Progenitor cell of endocrine pancreas (in vitro differentiated cells): ENCODE results near the gene NRXN3. TPM values are rescaled to one million over a fixed set of nuclear protein-coding genes. Genes with fewer than 3 reads are reported as not detected.

Experiments
- DNase-seq: peaks from one replicate; pipeline ENCODE4 v3.0.0; 2021; ENCODE audit warnings: low spot score; ENCODE audit not compliant: unreplicated experiment
- H3K27ac Mint-ChIP-seq: 2 replicates; pipeline ENCODE4 v1.8.0; 2021; ENCODE audit warnings: mild to moderate bottlenecking, moderate library complexity, mixed read lengths
- H3K27me3 Mint-ChIP-seq: 2 replicates; pipeline ENCODE4 v1.8.0; 2021; ENCODE audit warnings: mixed read lengths
- H3K36me3 Mint-ChIP-seq: 2 replicates; pipeline ENCODE4 v1.8.0; 2022; ENCODE audit warnings: mixed read lengths; ENCODE audit not compliant: insufficient read depth
- H3K4me1 Mint-ChIP-seq: 2 replicates; pipeline ENCODE4 v1.8.0; 2021; ENCODE audit warnings: low read depth, mixed read lengths
- H3K4me3 Mint-ChIP-seq: 2 replicates; pipeline ENCODE4 v1.8.0; 2021; ENCODE audit warnings: low read depth, mild to moderate bottlenecking, moderate library complexity, mixed read lengths
- H3K9me3 Mint-ChIP-seq: 2 replicates; pipeline ENCODE4 v1.8.0; 2021; ENCODE audit warnings: low read depth, mixed read lengths
- total RNA-seq: library from RNA; stranded (reverse); gene quantifications from 2 replicates; pipeline ENCODE4 v1.2.1, GENCODE V29; 2021
- TF ChIP-seq, protein P1 (sequence below): fragments of 200-600 bp; sonication (generic); IDR thresholded peaks from one replicate; pipeline ENCODE4 v1.5.0; 2021; ENCODE audit warnings: antibody characterized with exemption, mild to moderate bottlenecking; ENCODE audit not compliant: unreplicated experiment

The NRXN3 gene
- total RNA-seq, 1 donor from 2014 or later: 22.1 TPM

DNA sequence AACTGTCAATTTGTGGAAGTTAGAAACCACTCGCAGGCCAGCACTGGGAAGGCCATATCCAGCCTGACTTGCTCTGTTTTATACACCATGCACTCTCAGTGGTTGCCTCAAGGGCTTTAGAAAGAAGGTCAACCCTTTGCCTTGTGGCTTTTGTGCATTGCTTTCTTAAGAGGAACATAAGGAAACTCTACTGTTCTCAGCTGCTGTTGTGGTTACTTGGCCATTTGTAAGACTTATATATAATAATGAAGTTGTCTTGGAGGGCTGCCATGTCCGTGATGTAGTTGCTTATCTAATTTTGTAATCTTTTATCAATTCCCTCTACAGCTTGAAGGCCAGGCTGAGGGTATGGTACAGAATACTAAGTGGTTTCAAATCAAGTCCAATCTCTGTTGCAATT lies 1403.3 kb downstream of the NRXN3 start:
- H3K36me3 Mint-ChIP-seq: no peaks in the 10 kb centered on the region
- no peak overlapping the region for H3K4me3 Mint-ChIP-seq
- no peaks in the 10 kb centered on the region for H3K27me3 Mint-ChIP-seq
- H3K9me3 Mint-ChIP-seq: no peaks in the 10 kb centered on the region
- TF ChIP-seq, protein P1, sequence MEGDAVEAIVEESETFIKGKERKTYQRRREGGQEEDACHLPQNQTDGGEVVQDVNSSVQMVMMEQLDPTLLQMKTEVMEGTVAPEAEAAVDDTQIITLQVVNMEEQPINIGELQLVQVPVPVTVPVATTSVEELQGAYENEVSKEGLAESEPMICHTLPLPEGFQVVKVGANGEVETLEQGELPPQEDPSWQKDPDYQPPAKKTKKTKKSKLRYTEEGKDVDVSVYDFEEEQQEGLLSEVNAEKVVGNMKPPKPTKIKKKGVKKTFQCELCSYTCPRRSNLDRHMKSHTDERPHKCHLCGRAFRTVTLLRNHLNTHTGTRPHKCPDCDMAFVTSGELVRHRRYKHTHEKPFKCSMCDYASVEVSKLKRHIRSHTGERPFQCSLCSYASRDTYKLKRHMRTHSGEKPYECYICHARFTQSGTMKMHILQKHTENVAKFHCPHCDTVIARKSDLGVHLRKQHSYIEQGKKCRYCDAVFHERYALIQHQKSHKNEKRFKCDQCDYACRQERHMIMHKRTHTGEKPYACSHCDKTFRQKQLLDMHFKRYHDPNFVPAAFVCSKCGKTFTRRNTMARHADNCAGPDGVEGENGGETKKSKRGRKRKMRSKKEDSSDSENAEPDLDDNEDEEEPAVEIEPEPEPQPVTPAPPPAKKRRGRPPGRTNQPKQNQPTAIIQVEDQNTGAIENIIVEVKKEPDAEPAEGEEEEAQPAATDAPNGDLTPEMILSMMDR: no peak
- H3K4me1 Mint-ChIP-seq: peaks cover 19% of the 10 kb centered on the region
- DNase-seq: no peak
- H3K27ac Mint-ChIP-seq: no peak overlapping the region

DNA sequence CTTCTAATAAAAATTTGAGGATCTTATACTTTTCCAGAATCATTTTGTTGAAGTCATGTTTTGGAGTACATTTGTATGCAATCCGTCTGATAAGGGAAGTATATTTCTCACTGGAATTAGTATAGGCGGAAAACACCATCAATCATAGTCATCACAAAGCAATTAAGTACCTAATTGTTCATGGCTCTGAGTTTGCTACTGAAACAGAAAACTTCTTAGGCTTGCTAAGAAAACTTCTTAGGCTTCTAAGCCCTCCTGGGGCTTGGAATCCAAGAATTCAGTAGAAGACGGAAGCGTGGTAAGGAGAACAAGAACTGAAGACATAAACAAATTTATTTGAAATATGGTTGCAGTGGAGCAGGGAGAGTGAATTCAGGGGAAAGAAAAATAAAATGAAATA lies 1404.9 kb downstream of the NRXN3 start:
- no peaks in the 10 kb centered on the region for H3K36me3 Mint-ChIP-seq
- no peaks in the 10 kb centered on the region for H3K9me3 Mint-ChIP-seq
- DNase-seq: no peak
- TF ChIP-seq, protein P1: no peak
- H3K27ac Mint-ChIP-seq: no peak overlapping the region
- no peak overlapping the region for H3K4me3 Mint-ChIP-seq
- peaks cover 19% of the 10 kb centered on the region for H3K4me1 Mint-ChIP-seq
- no peaks in the 10 kb centered on the region for H3K27me3 Mint-ChIP-seq

DNA sequence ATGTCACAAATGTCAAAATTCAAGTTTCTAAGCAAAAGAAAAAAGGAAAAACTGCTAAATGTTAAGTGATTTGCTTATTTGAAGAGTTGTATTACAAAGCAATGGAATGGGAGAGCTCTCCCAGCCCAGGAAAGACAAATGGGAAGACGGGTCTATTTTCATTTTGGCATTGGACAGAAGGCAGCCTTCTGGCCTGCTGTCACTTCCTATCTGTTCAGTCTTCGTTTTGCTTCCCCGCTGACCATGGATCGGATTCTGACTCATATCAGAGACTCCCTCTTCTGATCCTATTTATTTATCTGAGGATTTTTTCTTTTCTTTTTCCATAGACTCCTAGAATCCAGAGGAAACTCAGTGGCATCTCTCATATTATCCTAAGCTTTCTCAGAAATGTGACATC lies 1406.3 kb downstream of the NRXN3 start:
- Mint-ChIP-seq H3K4me3 (no peak overlapping the region), H3K36me3 (no peaks in the 10 kb centered on the region), H3K4me1 (peaks cover 19% of the 10 kb centered on the region), H3K27me3 (no peaks in the 10 kb centered on the region), H3K9me3 (no peaks in the 10 kb centered on the region), H3K27ac (no peak overlapping the region)
- DNase-seq: no peak
- TF ChIP-seq, protein P1: no peak

DNA sequence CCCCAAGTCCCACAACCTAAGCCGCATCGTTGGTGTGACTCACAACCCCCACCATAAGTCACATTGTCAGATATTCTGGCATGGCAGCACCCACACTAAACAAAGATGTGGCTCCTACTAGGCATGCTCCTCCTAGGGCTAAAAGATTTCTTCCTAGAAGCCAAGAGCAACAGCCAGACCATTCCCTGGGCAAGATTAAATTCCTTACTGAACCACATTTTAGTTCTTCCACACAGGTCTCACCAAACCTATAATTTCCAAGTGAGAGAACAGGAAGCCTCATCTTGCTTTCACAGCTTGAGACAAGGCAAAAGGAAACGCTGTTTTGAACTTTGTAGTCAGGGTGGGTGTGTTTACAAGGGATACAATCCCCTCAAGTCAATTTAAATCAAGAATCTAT lies 1408.3 kb downstream of the NRXN3 start:
- no peaks in the 10 kb centered on the region for H3K27me3 Mint-ChIP-seq
- H3K27ac Mint-ChIP-seq: no peak overlapping the region
- DNase-seq: no peak
- H3K4me1 Mint-ChIP-seq: peaks cover 19% of the 10 kb centered on the region
- no peaks in the 10 kb centered on the region for H3K36me3 Mint-ChIP-seq
- no peaks in the 10 kb centered on the region for H3K9me3 Mint-ChIP-seq
- no peak overlapping the region for H3K4me3 Mint-ChIP-seq
- TF ChIP-seq, protein P1: no peak

DNA sequence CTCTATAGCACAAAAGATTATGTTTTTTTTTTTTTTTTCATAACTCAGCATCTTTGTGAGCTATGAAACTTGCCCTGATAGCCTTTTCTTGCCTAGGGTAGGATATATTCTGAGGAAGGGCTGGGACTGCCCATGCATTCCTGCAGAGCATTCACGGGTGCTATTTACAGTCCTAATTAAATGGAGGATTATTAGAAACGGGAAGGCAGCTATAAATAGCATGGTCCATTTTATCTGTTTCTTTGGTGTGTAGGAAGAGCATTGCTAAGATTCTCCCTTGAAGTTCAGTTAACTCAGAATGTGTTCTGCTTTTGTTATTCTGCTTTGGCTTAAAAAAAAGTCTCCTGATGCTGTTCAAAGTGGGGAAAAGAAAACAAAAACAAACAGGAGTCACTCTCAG lies 1410.2 kb downstream of the NRXN3 start:
- no peaks in the 10 kb centered on the region for H3K36me3 Mint-ChIP-seq
- TF ChIP-seq, protein P1: no peak
- no peaks in the 10 kb centered on the region for H3K9me3 Mint-ChIP-seq
- no peaks in the 10 kb centered on the region for H3K27me3 Mint-ChIP-seq
- no peak overlapping the region for H3K27ac Mint-ChIP-seq
- no peak overlapping the region for H3K4me3 Mint-ChIP-seq
- H3K4me1 Mint-ChIP-seq: peaks cover 13% of the 10 kb centered on the region
- no peak for DNase-seq
